ENCODE data around the gene AFMID.

- TF ChIP-seq, protein P1, sequence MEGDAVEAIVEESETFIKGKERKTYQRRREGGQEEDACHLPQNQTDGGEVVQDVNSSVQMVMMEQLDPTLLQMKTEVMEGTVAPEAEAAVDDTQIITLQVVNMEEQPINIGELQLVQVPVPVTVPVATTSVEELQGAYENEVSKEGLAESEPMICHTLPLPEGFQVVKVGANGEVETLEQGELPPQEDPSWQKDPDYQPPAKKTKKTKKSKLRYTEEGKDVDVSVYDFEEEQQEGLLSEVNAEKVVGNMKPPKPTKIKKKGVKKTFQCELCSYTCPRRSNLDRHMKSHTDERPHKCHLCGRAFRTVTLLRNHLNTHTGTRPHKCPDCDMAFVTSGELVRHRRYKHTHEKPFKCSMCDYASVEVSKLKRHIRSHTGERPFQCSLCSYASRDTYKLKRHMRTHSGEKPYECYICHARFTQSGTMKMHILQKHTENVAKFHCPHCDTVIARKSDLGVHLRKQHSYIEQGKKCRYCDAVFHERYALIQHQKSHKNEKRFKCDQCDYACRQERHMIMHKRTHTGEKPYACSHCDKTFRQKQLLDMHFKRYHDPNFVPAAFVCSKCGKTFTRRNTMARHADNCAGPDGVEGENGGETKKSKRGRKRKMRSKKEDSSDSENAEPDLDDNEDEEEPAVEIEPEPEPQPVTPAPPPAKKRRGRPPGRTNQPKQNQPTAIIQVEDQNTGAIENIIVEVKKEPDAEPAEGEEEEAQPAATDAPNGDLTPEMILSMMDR (IDR thresholded peaks at IDR 0.05; ENCODE audit: poor library complexity) = no peak
- TF ChIP-seq EZH2phosphoT487 (IDR thresholded peaks at IDR 0.05; ENCODE audit: low read depth, severe bottlenecking, unreplicated experiment) = no peak
Observed at GRCh38 chr17:78239489-78239931, 52.3 kb downstream of the AFMID start.
